K562 (cell line): ENCODE results near the gene EFEMP2. TPM values are rescaled to one million over a fixed set of nuclear protein-coding genes. Genes with fewer than 3 reads are reported as not detected.

ENCODE experiments used
- ATF1 ChIP-seq, 2 experiments: fragments of 450-650 bp in 1 of 2; IDR thresholded peaks; 2 replicates each; pipeline ENCODE4 v1.6.1; 2016; ENCODE audit warnings: missing compliant biosample characterization in 1 of 2, missing genetic modification characterization in 1 of 2
- CC2D1A ChIP-seq: fragments of 450-650 bp; IDR thresholded peaks from 2 replicates; pipeline ENCODE4 v1.6.1; 2017; ENCODE audit warnings: mild to moderate bottlenecking
- CHD4 ChIP-seq: fragments of 200-600 bp; sonication (generic); IDR thresholded peaks from 3 replicates; pipeline ENCODE4 v1.6.1; 2012; ENCODE audit warnings: low read depth, mild to moderate bottlenecking, mixed read lengths, low read length, inconsistent platforms; ENCODE audit not compliant: insufficient read depth, insufficient replicate concordance, poor library complexity, severe bottlenecking
- CUX1 ChIP-seq: fragments of 200-800 bp; sonication (Bioruptor generic); IDR thresholded peaks from 2 replicates; pipeline ENCODE4 v1.6.1; 2016; ENCODE audit warnings: missing genetic modification characterization, missing compliant biosample characterization
- ELK3 ChIP-seq: fragments of 450-650 bp; formaldehyde crosslinking; IDR thresholded peaks from 2 replicates; pipeline ENCODE4 v1.4.0; 2020; ENCODE audit warnings: mild to moderate bottlenecking
- ERF ChIP-seq: fragments of 450-650 bp; formaldehyde crosslinking; IDR thresholded peaks from 2 replicates; pipeline ENCODE4 v1.4.0; 2020; ENCODE audit warnings: mild to moderate bottlenecking, mixed read lengths
- ILK ChIP-seq: fragments of 450-650 bp; IDR thresholded peaks from 2 replicates; pipeline ENCODE4 v1.6.1; 2016; ENCODE audit warnings: missing genetic modification characterization, low read depth, mild to moderate bottlenecking, missing compliant biosample characterization, moderate library complexity, borderline replicate concordance
- MLX ChIP-seq, 2 experiments: fragments of 450-650 bp in 1 of 2; sonication (generic) in 1 of 2; formaldehyde crosslinking; conservative IDR thresholded peaks; 2 replicates each; pipeline versions ENCODE4 v1.4.0 to v1.8.1; 2020 to 2022; ENCODE audit warnings: mild to moderate bottlenecking in 1 of 2, missing genetic modification reagents in 1 of 2
- NR2C1 ChIP-seq, 2 experiments: fragments of 450-650 bp; IDR thresholded peaks; 2 replicates each; pipeline ENCODE4 v1.6.1; 2017; ENCODE audit warnings: mild to moderate bottlenecking in 2 of 2, antibody characterized with exemption in 1 of 2, inconsistent platforms in 1 of 2, missing compliant biosample characterization in 1 of 2, missing genetic modification characterization in 1 of 2
- PML ChIP-seq: IDR thresholded peaks from 2 replicates; pipeline ENCODE4 v1.6.1; 2012; ENCODE audit warnings: low read length, inconsistent platforms
- POLR2A ChIP-seq: fragments of 450-650 bp; conservative IDR thresholded peaks from 2 replicates; pipeline ENCODE4 v1.6.1; 2016
- RBM22 ChIP-seq: fragments of 200-400 bp; formaldehyde crosslinking; IDR thresholded peaks from 2 replicates; pipeline ENCODE4 v1.6.1; 2018; ENCODE audit warnings: low read length, low read depth; ENCODE audit not compliant: poor library complexity, severe bottlenecking
- SNAPC5 ChIP-seq: fragments of 250-450 bp; sonication (Bioruptor Pico); IDR thresholded peaks from 2 replicates; pipeline ENCODE4 v1.8.0; 2021; ENCODE audit warnings: moderate library complexity, mild to moderate bottlenecking, inconsistent platforms
- UBTF ChIP-seq, 2 experiments: IDR thresholded peaks; 2 replicates each; pipeline ENCODE4 v1.6.1; 2012; ENCODE audit warnings: improper control_type of control experiment in 2 of 2, low read depth in 2 of 2, low read length in 2 of 2, borderline replicate concordance in 1 of 2
- ZNF224 ChIP-seq: sonication (generic); formaldehyde crosslinking; IDR thresholded peaks from 2 replicates; pipeline ENCODE4 v1.8.0; 2022; ENCODE audit warnings: mild to moderate bottlenecking, missing genetic modification reagents
- ZNF239 ChIP-seq: fragments of 250-450 bp; sonication (Bioruptor Pico); IDR thresholded peaks from 2 replicates; pipeline ENCODE4 v1.4.0; 2020; ENCODE audit warnings: mild to moderate bottlenecking
- ZNF282 ChIP-seq: sonication (generic); formaldehyde crosslinking; IDR thresholded peaks from 2 replicates; pipeline ENCODE4 v1.8.1; 2023; ENCODE audit warnings: missing genetic modification reagents
- polyA plus RNA-seq, 8 experiments: library from polyadenylated mRNA; depleted of rRNA in 4 of 8; stranded (reverse) in 5 of 8; unstranded in 3 of 8; fragments of >200 nt; fragmentation: Nextera tagmentation in 2 of 8; fragmentation: Illumina TruSeq in 1 of 8; extraction: Ambion mirVana in 2 of 8; extraction: Trizol in 1 of 8; gene quantifications; 2 replicates each; pipeline versions ENCODE4 v1.2.1 to v1.2.3, GENCODE V29; 2011 to 2014; ENCODE audit warnings: inconsistent platforms in 1 of 8, missing spikeins in 1 of 8
- total RNA-seq, 7 experiments: library from RNA; depleted of rRNA in 6 of 7; stranded (reverse); fragments of >200 nt in 6 of 7; fragmentation: Illumina TruSeq in 2 of 7; extraction: Trizol in 2 of 7; gene quantifications; 2 replicates each; pipeline versions ENCODE4 v1.2.1 to v1.2.3, GENCODE V29; 2011 to 2021; ENCODE audit warnings: low replicate concordance in 1 of 7

Gene EFEMP2
- total and polyA plus RNA-seq, 9 of the 15 experiments (the other 6 are each of a cell fraction or from before 2014, with no cell fraction given), result 0.07 to 2.9 (median 0.69) TPM; not detected in 1

- TF ChIP-seq ILK (tag), result no peak
- no peak for TF ChIP-seq NR2C1 (IDR thresholded peaks at IDR 0.05)
- TF ChIP-seq NR2C1 (tag; IDR thresholded peaks at IDR 0.05), result no peak
- no peak for TF ChIP-seq UBTF (IDR thresholded peaks at IDR 0.05; ENCODE audit: borderline replicate concordance in 1 of 2, low read depth in 2 of 2, low read length in 2 of 2)
- peak; percentile 91; the same call in 1 of the 2 replicates for TF ChIP-seq ERF (CRISPR knock-in tag)
- no peak for TF ChIP-seq SNAPC5 (CRISPR knock-in tag)
- TF ChIP-seq MLX (CRISPR knock-in tag; conservative IDR thresholded peaks at IDR 0.05), result no peak
- TF ChIP-seq CHD4, result no peak
- peak; percentile 53; the same call in 1 of the 2 replicates for TF ChIP-seq ELK3 (CRISPR knock-in tag)
- peak; percentile 61 for TF ChIP-seq PML
- no peak for TF ChIP-seq ZNF239 (CRISPR knock-in tag)
- TF ChIP-seq POLR2A, result peak; percentile 71
- TF ChIP-seq ATF1 (CRISPR knock-in tag; IDR thresholded peaks at IDR 0.05), result no peak
- peak; percentile 85 for TF ChIP-seq ATF1 (tag; IDR thresholded peaks at IDR 0.05)
- TF ChIP-seq CC2D1A, result no peak
- TF ChIP-seq CUX1, result no peak
- TF ChIP-seq ZNF282, result 0 out of 2 replicates have a peak, but pooled peaks have one; percentile 55
- no peak for TF ChIP-seq ZNF224
- peak; percentile 86 for TF ChIP-seq RBM22
Measured at GRCh38 chr11:65890324-65891218, 18.0 kb upstream of the EFEMP2 start, which contains the start of gene CCDC85B (continued).
